ENCODE measurements around the gene TMEM30A. TPM values are rescaled to one million over a fixed set of nuclear protein-coding genes. Genes with fewer than 3 reads are reported as not detected.

Gene TMEM30A
- total and polyA plus RNA-seq, 12 donors, result 28.7 to 68.0 (median 51.0) TPM

GRCh38 chr6:75282706-75283105 is 1.9 kb downstream of the TMEM30A start:
- DNase-seq (no peak), ATAC-seq (no peak)
- Histone ChIP-seq H3K27ac (no peak overlapping the region), H3K27me3 (no peaks in the 10 kb centered on the region), H3K36me3 (peaks cover 0 to 3% (median 0%) of the 10 kb centered on the region in 9 donors), H3K9me3 (no peaks in the 10 kb centered on the region), H3K4me3 (peak overlapping the region in 9 of 10 donors; percentile 80 to 96 (median 90)), H3K4me1 (peaks cover 0 to 82% (median 61%) of the 10 kb centered on the region in 9 donors)
- WGBS, 2 donors, result 60 to 65% methylated on average over 2 of the region's 2 CpGs
- intact Hi-C loops (cut with DNase I), result loop anchor here in 1 of 10 donors (10.0 kb wide), 1 partner anchor 322 kb away; the partner anchor contains the start of gene SENP6
- TF ChIP-seq CTCF (IDR thresholded peaks at IDR 0.05), result no peak

- TF ChIP-seq CTCF (IDR thresholded peaks at IDR 0.05), result no peak
- H3K4me3 ChIP-seq, result peak overlapping the region in 4 of 10 donors; percentile 80 to 96 (median 90)
- H3K9me3 ChIP-seq, result no peaks in the 10 kb centered on the region
- ATAC-seq (no peak), DNase-seq (no peak)
- intact Hi-C loops (cut with DNase I), result loop anchor here in 1 of 10 donors (10.0 kb wide), 1 partner anchor 323 kb away; the partner anchor contains the start of gene SENP6
- peak overlapping the region in 1 of 10 donors; percentile 21 for H3K27ac ChIP-seq
- no peaks in the 10 kb centered on the region for H3K36me3 ChIP-seq
- H3K4me1 ChIP-seq, result peaks cover 0 to 81% (median 71%) of the 10 kb centered on the region in 9 donors
- H3K27me3 ChIP-seq, result no peaks in the 10 kb centered on the region
Observed at GRCh38 chr6:75281653-75282052, 2.9 kb downstream of the TMEM30A start.

GRCh38 chr6:75280131-75280855 is 4.3 kb downstream of the TMEM30A start:
- ATAC-seq, result no peak
- Histone ChIP-seq H3K4me3 (no peak overlapping the region), H3K9me3 (no peaks in the 10 kb centered on the region), H3K27me3 (no peaks in the 10 kb centered on the region), H3K36me3 (peaks cover 0 to 4% (median 0%) of the 10 kb centered on the region in 9 donors), H3K27ac (peak overlapping the region in 1 of 10 donors; percentile 32), H3K4me1 (peaks cover 0 to 82% (median 67%) of the 10 kb centered on the region in 9 donors)
- TF ChIP-seq CTCF (IDR thresholded peaks at IDR 0.05), result no peak
- 87 to 93% methylated on average over 4 of the region's 4 CpGs for WGBS, 2 donors
- intact Hi-C loops (cut with DNase I), result loop anchor here in 1 of 10 donors (10.0 kb wide), 1 partner anchor 325 kb away; the partner anchor contains the start of gene SENP6
- DNase-seq, result no peak

GRCh38 chr6:75279418-75279817 is 5.2 kb downstream of the TMEM30A start:
- 50 to 61% methylated on average over 2 of the region's 2 CpGs for WGBS, 2 donors
- H3K9me3 ChIP-seq, result no peaks in the 10 kb centered on the region
- no peak for TF ChIP-seq CTCF (IDR thresholded peaks at IDR 0.05)
- H3K27ac ChIP-seq, result peak overlapping the region in 2 of 10 donors; percentile 34 to 38
- intact Hi-C loops (cut with DNase I), result loop anchor here in 1 of 10 donors (5.0 kb wide), 1 partner anchor 223 kb away; no protein-coding TSS in a partner anchor
- ATAC-seq (peak in 4 of 8 donors; percentile 26 to 60 (median 42)), DNase-seq (no peak)
- peaks cover 0 to 91% (median 67%) of the 10 kb centered on the region in 9 donors for H3K4me1 ChIP-seq
- H3K27me3 ChIP-seq, result no peaks in the 10 kb centered on the region
- H3K36me3 ChIP-seq, result peaks cover 0 to 4% (median 0%) of the 10 kb centered on the region in 9 donors
- no peak overlapping the region for H3K4me3 ChIP-seq

Data from heart right ventricle (tissue), 16 donors.